ENCODE results near the gene FGF2. TPM values are rescaled to one million over a fixed set of nuclear protein-coding genes. Genes with fewer than 3 reads are reported as not detected.
A peak's percentile ranks its signal among the peaks of the same experiment; 100 is the strongest.

Gene FGF2
- total RNA-seq, 1 experiment from 2014 or later = 3.8 TPM

DNA sequence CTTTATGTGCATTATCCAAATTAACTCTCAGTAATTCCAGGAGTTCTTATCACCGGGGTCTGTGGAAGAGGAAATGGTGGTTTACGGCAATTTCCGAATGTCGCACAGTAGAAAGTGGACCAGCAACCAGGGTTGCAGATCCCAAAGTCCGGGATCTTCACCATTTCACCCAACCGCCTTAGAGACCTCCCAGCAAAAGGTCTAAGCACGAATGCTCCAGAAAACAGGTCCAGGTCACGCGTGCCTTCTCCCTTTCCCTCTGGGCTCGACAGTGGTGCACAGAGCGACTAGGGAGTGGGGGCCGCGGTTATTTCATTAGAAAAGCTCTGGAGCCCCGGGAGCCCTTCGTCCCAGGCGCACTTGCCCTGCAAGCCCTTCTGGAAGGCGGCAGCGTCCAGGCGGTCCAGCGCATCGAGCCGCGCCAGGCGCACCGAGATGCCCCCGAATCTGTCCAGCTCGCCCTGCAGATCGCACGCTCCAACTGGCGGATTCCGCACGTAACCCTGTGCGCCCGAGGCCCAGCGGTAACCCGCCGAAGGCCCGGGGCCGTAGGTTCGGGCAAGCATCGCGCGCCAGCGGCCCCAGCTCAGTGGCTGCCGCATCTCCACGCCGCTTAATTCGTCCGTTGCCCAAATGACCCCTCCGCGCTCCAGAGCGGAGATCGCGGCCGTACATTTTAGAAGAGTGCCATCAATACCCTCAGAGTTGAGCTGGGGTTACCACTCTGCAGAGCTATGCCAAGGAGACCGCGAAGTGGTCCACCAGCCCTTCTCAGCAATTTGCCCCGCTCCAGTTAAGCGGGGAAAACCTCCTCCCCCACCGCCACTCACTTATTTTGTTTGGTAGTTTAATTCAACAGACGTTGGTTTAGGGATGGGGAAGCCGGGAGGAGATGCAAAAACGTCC lies 95.6 kb downstream of the FGF2 start, which contains the start of gene NUDT6 (continued):
- peak; percentile 62 for TF ChIP-seq ZFX (IDR thresholded peaks at IDR 0.05)
- TF ChIP-seq ZNF274 (IDR thresholded peaks at IDR 0.05; ENCODE audit: low read depth, low read length) = no peak
- peak; percentile 43 for TF ChIP-seq SIN3A (IDR thresholded peaks at IDR 0.05; ENCODE audit: low read depth)
- no peak for TF ChIP-seq POLR2A (IDR thresholded peaks at IDR 0.05; ENCODE audit: borderline replicate concordance, extremely low read depth, insufficient read depth, insufficient read length)
- TF ChIP-seq RAD21 (IDR thresholded peaks at IDR 0.05; ENCODE audit: low read depth) = no peak
- TF ChIP-seq CBX3 (IDR thresholded peaks at IDR 0.05; ENCODE audit: low read depth) = no peak; the same call in 1 of the 2 replicates

DNA sequence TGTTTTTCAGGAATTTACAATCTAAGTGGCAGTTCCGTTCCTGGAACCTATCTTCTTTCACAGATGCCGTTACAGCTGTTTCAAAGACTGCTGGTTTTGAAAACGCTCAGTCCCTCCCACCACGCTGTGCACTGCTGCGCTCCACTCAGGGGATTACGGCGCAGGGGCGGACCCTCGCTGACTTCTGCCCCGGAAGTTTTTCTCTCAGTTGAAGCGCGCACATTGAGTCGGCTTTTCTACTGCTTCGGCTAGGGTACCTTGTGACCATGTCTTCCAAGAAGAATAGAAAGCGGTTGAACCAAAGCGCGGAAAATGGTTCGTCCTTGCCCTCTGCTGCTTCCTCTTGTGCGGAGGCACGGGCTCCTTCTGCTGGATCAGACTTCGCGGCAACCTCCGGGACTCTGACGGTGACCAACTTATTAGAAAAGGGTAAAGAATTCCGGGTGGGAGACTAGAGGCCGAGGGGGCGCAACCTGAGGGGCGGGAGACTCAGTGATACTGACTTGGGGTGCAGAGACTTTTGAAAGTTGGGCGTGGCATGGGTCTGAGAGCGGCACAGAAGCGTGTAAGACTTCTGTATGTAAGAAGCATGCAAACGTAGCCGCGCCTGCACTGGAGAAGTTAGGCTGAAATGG lies 96.4 kb downstream of the FGF2 start:
- H3K4me1 ChIP-seq (ENCODE audit: control insufficient read depth in 1 of 2, insufficient read depth in 2 of 2, low read length in 2 of 2) = peaks cover 7 to 15% of the 10 kb centered on the region in 2 experiments; a peak in 3 of 4 replicates
- peak; percentile 91 for ATAC-seq
- no TSS peak for BruUV-seq (replicated peaks)
- DNase-seq (ENCODE audit: low read depth, low spot score) = peak; percentile 73
- peak overlapping the region; percentile 79 for H3K9ac ChIP-seq (ENCODE audit: low read length)
- ChIA-PET RAD21 (ENCODE audit: low non-redundant PET in 1 of 2, low total read pairs in 2 of 2, uncharacterized antibody in 2 of 2, unreplicated experiment in 2 of 2) (no interaction called here), POLR2A (interaction anchor here (1.3 to 1.4 kb wide), 2 partner anchors 125 to 191 kb away, joined by 4 to 5 read pairs; partner anchors contain the start of gene BBS12), CTCF (interaction anchor here (1.1 to 3.1 kb wide), 2 partner anchors 8 to 165 kb away, joined by 3 to 12 read pairs; no protein-coding TSS in a partner anchor)
- H3K79me2 ChIP-seq (ENCODE audit: insufficient read depth, low read length) = peaks cover 47% of the 10 kb centered on the region
- H3K9me3 ChIP-seq (ENCODE audit: control insufficient read depth in 1 of 2, insufficient read depth in 1 of 2, low read depth in 1 of 2, low read length in 2 of 2) = no peaks in the 10 kb centered on the region
- H3K27ac ChIP-seq (ENCODE audit: low read depth, low read length) = peak overlapping the region; percentile 76
- peak overlapping the region; percentile 92 for H3K4me2 ChIP-seq (ENCODE audit: low read length)
- no peaks in the 10 kb centered on the region for H3K27me3 ChIP-seq (ENCODE audit: insufficient read depth, low read length)
- peak overlapping the region; percentile 86 to 97 for H3K4me3 ChIP-seq (replicated peaks in 1 of 2; ENCODE audit: low read depth in 1 of 2, low read length in 2 of 2)
- no peaks in the 10 kb centered on the region for H3K36me3 ChIP-seq (ENCODE audit: control insufficient read depth in 1 of 2, insufficient read depth in 2 of 2, low read length in 2 of 2)
- no peaks in the 10 kb centered on the region for H3K9me2 ChIP-seq (ENCODE audit: insufficient read depth)
- H2AFZ ChIP-seq (ENCODE audit: low read depth, low read length, poor library complexity, severe bottlenecking) = peak overlapping the region; percentile 98
- no peaks in the 10 kb centered on the region for H4K20me1 ChIP-seq (ENCODE audit: insufficient read depth)
- intact Hi-C loops (cut with micrococcal nuclease) = loop anchor here (5.0 to 10.0 kb wide), 2 partner anchors 96 to 1342 kb away; partner anchors contain the start of gene FGF2
- peak; percentile 87 for TF ChIP-seq YY1 (IDR thresholded peaks at IDR 0.05; ENCODE audit: extremely low read depth, insufficient replicate concordance, low read depth, low read length)
- TF ChIP-seq, protein P1, sequence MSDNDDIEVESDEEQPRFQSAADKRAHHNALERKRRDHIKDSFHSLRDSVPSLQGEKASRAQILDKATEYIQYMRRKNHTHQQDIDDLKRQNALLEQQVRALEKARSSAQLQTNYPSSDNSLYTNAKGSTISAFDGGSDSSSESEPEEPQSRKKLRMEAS (IDR thresholded peaks at IDR 0.05) = peak; percentile 77; the same call in 1 of the 2 replicates
- TF ChIP-seq ELF1 (IDR thresholded peaks at IDR 0.05; ENCODE audit: borderline replicate concordance, low read depth) = no peak
- TF ChIP-seq, protein P2, sequence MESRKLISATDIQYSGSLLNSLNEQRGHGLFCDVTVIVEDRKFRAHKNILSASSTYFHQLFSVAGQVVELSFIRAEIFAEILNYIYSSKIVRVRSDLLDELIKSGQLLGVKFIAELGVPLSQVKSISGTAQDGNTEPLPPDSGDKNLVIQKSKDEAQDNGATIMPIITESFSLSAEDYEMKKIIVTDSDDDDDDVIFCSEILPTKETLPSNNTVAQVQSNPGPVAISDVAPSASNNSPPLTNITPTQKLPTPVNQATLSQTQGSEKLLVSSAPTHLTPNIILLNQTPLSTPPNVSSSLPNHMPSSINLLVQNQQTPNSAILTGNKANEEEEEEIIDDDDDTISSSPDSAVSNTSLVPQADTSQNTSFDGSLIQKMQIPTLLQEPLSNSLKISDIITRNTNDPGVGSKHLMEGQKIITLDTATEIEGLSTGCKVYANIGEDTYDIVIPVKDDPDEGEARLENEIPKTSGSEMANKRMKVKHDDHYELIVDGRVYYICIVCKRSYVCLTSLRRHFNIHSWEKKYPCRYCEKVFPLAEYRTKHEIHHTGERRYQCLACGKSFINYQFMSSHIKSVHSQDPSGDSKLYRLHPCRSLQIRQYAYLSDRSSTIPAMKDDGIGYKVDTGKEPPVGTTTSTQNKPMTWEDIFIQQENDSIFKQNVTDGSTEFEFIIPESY (IDR thresholded peaks at IDR 0.05; ENCODE audit: extremely low read depth, insufficient replicate concordance, low read length) = peak; percentile 49
- no peak for TF ChIP-seq JUND (IDR thresholded peaks at IDR 0.05)
- no peak for TF ChIP-seq TCF7L2 (IDR thresholded peaks at IDR 0.05; ENCODE audit: borderline replicate concordance, extremely low read depth, insufficient read depth, insufficient read length)
- TF ChIP-seq, protein P3, sequence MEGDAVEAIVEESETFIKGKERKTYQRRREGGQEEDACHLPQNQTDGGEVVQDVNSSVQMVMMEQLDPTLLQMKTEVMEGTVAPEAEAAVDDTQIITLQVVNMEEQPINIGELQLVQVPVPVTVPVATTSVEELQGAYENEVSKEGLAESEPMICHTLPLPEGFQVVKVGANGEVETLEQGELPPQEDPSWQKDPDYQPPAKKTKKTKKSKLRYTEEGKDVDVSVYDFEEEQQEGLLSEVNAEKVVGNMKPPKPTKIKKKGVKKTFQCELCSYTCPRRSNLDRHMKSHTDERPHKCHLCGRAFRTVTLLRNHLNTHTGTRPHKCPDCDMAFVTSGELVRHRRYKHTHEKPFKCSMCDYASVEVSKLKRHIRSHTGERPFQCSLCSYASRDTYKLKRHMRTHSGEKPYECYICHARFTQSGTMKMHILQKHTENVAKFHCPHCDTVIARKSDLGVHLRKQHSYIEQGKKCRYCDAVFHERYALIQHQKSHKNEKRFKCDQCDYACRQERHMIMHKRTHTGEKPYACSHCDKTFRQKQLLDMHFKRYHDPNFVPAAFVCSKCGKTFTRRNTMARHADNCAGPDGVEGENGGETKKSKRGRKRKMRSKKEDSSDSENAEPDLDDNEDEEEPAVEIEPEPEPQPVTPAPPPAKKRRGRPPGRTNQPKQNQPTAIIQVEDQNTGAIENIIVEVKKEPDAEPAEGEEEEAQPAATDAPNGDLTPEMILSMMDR (IDR thresholded peaks at IDR 0.05 in 2 of 3, conservative IDR thresholded peaks at IDR 0.05 in 1 of 3; ENCODE audit: borderline replicate concordance in 1 of 3, insufficient read depth in 1 of 3, low read depth in 2 of 3, low read length in 2 of 3) = no peak
- TF ChIP-seq POLR2AphosphoS5 (IDR thresholded peaks at IDR 0.05; ENCODE audit: low read depth, low read length) = peak; percentile 65
- TF ChIP-seq SIN3A (IDR thresholded peaks at IDR 0.05; ENCODE audit: low read depth) = peak; percentile 75
- TF ChIP-seq POLR2A (IDR thresholded peaks at IDR 0.05; ENCODE audit: borderline replicate concordance, extremely low read depth, insufficient read depth, insufficient read length) = peak; percentile 53
- TF ChIP-seq SRF (IDR thresholded peaks at IDR 0.05; ENCODE audit: low read depth) = peak; percentile 14; the same call in 1 of the 2 replicates
- TF ChIP-seq SP1 (IDR thresholded peaks at IDR 0.05; ENCODE audit: low read depth) = peak; percentile 76
- no peak for TF ChIP-seq FOSL1 (IDR thresholded peaks at IDR 0.05; ENCODE audit: low read depth)

Measured in HCT116 (cell line).